Ovary (tissue), 9 donors: ENCODE results near the gene BEND7. TPM values are rescaled to one million over a fixed set of nuclear protein-coding genes. Genes with fewer than 3 reads are reported as not detected.
"Not testable (repeated sequence)": the region's sequence is repeated elsewhere in the genome, so short reads cannot be mapped to it uniquely, and the experiment has no call there.

Source experiments
- DNase-seq, 5 donors: peaks; one replicate each; pipeline ENCODE4 v3.0.0-alpha.2; 2019 to 2020
- H3K27ac ChIP-seq, 2 donors: fragments of 200-600 bp; one replicate each; pipeline versions ENCODE4 v1.5.1 to v1.8.0; 2019 to 2022
- H3K27me3 ChIP-seq: fragments of 200-600 bp; one replicate; pipeline ENCODE4 v1.8.0; 2022
- H3K36me3 ChIP-seq: fragments of 200-600 bp; sonication (generic); one replicate; pipeline ENCODE4 v1.5.1; 2019
- H3K4me1 ChIP-seq: one replicate; pipeline ENCODE4 v1.8.1; 2013; ENCODE audit warnings: mild to moderate bottlenecking, moderate library complexity; ENCODE audit not compliant: insufficient read depth
- H3K4me3 ChIP-seq: fragments of 200-600 bp; sonication (generic); one replicate; pipeline ENCODE4 v1.5.1; 2017
- H3K9me3 ChIP-seq, 2 donors: fragments of 200-600 bp in 1 of 2; sonication (generic) in 1 of 2; one replicate each; pipeline versions ENCODE4 v1.5.1 to v1.8.1; 2013 to 2019; ENCODE audit warnings: mild to moderate bottlenecking in 1 of 2, moderate library complexity in 1 of 2
- EP300 ChIP-seq: sonication (generic); formaldehyde crosslinking; IDR thresholded peaks from one replicate; pipeline ENCODE4 v1.6.1; 2017; ENCODE audit warnings: antibody characterized with exemption
- POLR2A ChIP-seq: fragments of 450-650 bp; IDR thresholded peaks from one replicate; pipeline ENCODE4 v1.6.1; 2017; ENCODE audit warnings: antibody characterized with exemption, mild to moderate bottlenecking, moderate library complexity
- WGBS, 3 donors: extraction: QIAGEN DNeasy Blood & Tissue Kit in 1 of 3; methylation state at CpG; one replicate each; pipeline versions ENCODE4 v1.1.5 to v1.1.7; 2013 to 2017; 5-methylcytosine and 5-hydroxymethylcytosine counted together
- intact Hi-C, 4 donors: fragments of 100-400 bp; cut with DNase I; formaldehyde crosslinking; loops; one replicate each; pipeline versions ENCODE4 v1.11.0 to v1.15.1; 2022 to 2023
- polyA plus RNA-seq, 2 donors: library from polyadenylated mRNA; stranded (reverse); fragments of 200-250 nt in 1 of 2; fragments of 350-450 nt in 1 of 2; fragmentation: Illumina TruSeq in 1 of 2; extraction: RNeasy Lipid Tissue Mini Kit (QIAGEN cat#74804) in 1 of 2; gene quantifications; one replicate each; pipeline ENCODE4 v1.2.3, GENCODE V29; 2013 to 2014
- total RNA-seq, 7 donors: library from RNA; depleted of rRNA in 2 of 7; stranded (reverse); fragments of >200 nt in 2 of 7; fragmentation: NEBNext Ultra II Directional in 3 of 7; extraction: Animal tissue kit (Norgen Biotek cat#: 25700) in 3 of 7; gene quantifications; one replicate each; pipeline versions ENCODE4 v1.1.0 to v1.2.4, GENCODE V29; 2016 to 2023
- TF ChIP-seq, protein P1 (sequence below), 3 donors: fragments of 450-650 bp in 2 of 3; fragments of 200-600 bp in 1 of 3; IDR thresholded peaks; one replicate each; pipeline versions ENCODE4 v1.5.1 to v1.8.0; 2016 to 2022; ENCODE audit warnings: antibody characterized with exemption in 3 of 3, mild to moderate bottlenecking in 1 of 3
- donor health status: DM: no; HTN: no; CAD: no; lungs with moderate emphysema.
- donor health status: DM: no; HTN: no; CAD: no.
- donor health status: Bipolar disorder and iron deficiency.
- donor health status: DM: yes; HTN: yes; CAD: no.
- donor health status: DM: no; HTN: no; CAD: no.
- donor health status: DM: yes; HTN: yes; CAD: no.

The BEND7 gene
- total and polyA plus RNA-seq, 9 donors = 9.9 to 34.7 (median 19.8) TPM

DNA sequence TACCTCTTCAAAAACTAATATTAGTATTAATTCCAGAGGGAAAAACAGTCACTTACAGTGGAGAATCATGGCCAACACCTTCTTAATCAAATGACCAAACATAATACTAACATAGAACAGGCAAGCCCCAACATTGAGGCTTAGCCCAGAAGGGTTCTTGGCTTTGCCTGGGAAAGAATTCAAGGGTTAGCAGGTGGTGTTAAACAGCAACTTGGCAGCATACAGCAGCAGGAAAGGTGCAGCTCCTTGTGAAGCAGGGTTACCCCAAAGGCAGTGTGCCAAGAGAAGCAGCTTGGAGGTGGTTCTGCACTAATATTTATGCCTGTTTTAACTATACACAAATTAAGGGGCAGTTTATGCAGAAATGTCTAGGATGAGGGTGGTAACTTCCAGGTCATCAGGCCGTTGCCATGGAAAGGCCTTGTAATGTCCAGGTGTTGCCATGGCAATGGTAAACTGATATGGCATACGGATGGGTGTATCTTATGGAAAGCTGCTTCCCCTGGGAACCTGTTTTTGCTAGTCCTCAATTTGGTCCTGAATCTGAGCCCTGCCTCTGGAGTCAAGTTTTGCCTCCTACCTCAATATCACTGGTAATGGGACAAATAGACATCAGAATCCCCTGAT lies 27.2 kb upstream of the BEND7 start:
- no peaks in the 10 kb centered on the region for H3K9me3 ChIP-seq
- H3K36me3 ChIP-seq = no peaks in the 10 kb centered on the region
- H3K4me1 ChIP-seq = no peaks in the 10 kb centered on the region
- intact Hi-C loops = no loop called here
- WGBS, 3 donors = 56 to 65% (median 61%) methylated on average over 2 of the region's 2 CpGs
- TF ChIP-seq, protein P1, sequence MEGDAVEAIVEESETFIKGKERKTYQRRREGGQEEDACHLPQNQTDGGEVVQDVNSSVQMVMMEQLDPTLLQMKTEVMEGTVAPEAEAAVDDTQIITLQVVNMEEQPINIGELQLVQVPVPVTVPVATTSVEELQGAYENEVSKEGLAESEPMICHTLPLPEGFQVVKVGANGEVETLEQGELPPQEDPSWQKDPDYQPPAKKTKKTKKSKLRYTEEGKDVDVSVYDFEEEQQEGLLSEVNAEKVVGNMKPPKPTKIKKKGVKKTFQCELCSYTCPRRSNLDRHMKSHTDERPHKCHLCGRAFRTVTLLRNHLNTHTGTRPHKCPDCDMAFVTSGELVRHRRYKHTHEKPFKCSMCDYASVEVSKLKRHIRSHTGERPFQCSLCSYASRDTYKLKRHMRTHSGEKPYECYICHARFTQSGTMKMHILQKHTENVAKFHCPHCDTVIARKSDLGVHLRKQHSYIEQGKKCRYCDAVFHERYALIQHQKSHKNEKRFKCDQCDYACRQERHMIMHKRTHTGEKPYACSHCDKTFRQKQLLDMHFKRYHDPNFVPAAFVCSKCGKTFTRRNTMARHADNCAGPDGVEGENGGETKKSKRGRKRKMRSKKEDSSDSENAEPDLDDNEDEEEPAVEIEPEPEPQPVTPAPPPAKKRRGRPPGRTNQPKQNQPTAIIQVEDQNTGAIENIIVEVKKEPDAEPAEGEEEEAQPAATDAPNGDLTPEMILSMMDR (IDR thresholded peaks at IDR 0.05) = no peak
- no peak for TF ChIP-seq POLR2A
- no peak for TF ChIP-seq EP300
- H3K27me3 ChIP-seq = no peaks in the 10 kb centered on the region
- H3K27ac ChIP-seq = no peak overlapping the region
- H3K4me3 ChIP-seq = no peak overlapping the region
- no peak for DNase-seq

DNA sequence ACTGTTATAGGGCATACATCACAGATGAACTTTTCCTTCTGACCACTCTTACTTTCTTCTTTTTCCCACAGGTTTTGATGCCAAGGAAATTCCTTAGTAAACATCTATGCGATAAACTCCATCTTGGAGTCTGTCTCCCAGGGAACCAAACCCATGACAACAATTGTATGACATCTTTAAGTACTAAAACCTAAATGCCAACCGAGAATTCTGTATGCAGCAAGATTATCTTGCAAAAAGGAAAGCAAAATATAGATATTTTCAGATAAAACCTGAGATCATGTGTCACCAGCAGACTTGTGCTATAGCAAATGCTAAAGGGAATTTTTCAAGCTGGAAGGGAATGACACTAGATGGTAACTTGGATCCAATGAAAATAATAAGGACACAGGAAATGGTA lies 22.0 kb upstream of the BEND7 start:
- Histone ChIP-seq H3K9me3 (no peaks in the 10 kb centered on the region), H3K27me3 (no peaks in the 10 kb centered on the region), H3K36me3 (no peaks in the 10 kb centered on the region), H3K4me1 (no peaks in the 10 kb centered on the region), H3K27ac (no peak overlapping the region), H3K4me3 (no peak overlapping the region)
- intact Hi-C loops = no loop called here
- TF ChIP-seq, protein P1 (IDR thresholded peaks at IDR 0.05) = no peak
- TF ChIP-seq POLR2A = no peak
- no peak for TF ChIP-seq EP300
- 80 to 87% (median 86%) methylated on average over 2 of the region's 2 CpGs for WGBS, 3 donors
- DNase-seq = no peak

- Histone ChIP-seq H3K27me3 (no peaks in the 10 kb centered on the region), H3K4me1 (no peaks in the 10 kb centered on the region), H3K36me3 (no peaks in the 10 kb centered on the region), H3K4me3 (no peak overlapping the region), H3K9me3 (no peaks in the 10 kb centered on the region), H3K27ac (no peak overlapping the region)
- 81 to 85% (median 83%) methylated on average over 5 of the region's 5 CpGs for WGBS, 3 donors
- intact Hi-C loops = no loop called here
- DNase-seq = no peak
- no peak for TF ChIP-seq POLR2A
- TF ChIP-seq, protein P1 (IDR thresholded peaks at IDR 0.05) = no peak
- TF ChIP-seq EP300 = no peak
These were observed 13.7 kb upstream of the BEND7 start for GRCh38 chr10:13542533-13542932.

DNA sequence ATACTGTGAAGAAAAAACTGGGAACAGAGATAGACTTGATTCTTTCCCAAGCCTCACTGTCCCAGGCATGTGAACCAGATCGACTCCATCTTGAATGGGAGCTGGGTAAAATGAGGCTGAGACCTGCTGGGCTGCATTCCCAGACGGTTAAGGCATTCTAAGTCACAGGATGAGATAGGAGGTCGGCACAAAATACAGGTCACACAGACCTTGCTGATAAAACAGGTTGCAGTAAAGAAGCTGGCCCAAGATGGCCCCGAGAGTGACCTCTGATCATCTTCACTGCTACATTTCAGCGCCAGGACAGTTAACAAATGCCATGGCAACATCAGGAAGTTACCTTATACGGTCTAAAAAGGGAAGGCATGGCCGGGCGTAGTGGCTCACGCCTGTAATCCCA lies 9.2 kb upstream of the BEND7 start:
- H3K36me3 ChIP-seq, H3K9me3 ChIP-seq, H3K27ac ChIP-seq, intact Hi-C loops, DNase-seq, H3K27me3 ChIP-seq, H3K4me1 ChIP-seq, H3K4me3 ChIP-seq: not testable (repeated sequence)
- WGBS, 3 donors = 57 to 68% (median 58%) methylated on average over 9 of the region's 9 CpGs

DNA sequence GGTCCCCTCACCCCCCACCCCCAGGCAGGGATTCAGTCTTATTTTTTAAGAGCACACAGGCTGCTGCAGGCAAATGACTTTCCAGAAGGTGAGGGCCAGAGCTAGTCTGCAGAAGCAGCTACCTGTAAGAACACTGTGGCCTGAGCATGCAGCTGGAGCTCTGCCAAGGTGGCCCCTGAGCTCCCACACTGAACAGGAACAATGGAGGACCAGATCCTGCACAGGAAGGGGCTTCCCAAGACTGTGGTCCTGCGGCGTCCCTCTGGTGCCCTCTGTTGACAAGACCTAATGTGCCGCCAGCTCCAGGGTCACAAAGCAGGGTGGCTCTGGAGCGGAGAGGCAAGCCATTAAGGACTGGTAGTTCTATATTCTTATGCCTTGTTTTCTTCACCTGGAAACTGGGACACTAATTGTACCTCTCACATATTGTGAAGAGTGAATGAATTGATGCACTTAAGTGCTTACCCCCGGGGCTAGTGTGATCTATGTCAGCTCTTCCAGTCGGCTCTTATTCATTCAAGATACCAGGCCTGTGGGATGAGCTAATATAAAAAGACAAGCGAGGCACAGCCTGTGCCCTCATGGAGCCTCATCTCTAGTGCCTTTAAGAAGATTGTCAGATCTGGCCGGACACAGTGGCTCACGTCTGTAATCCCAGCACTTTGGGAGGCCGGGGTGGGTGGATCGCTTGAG lies 8.0 kb upstream of the BEND7 start:
- Histone ChIP-seq H3K9me3 (no peaks in the 10 kb centered on the region), H3K4me1 (no peaks in the 10 kb centered on the region), H3K4me3 (no peak overlapping the region), H3K27me3 (no peaks in the 10 kb centered on the region), H3K36me3 (no peaks in the 10 kb centered on the region), H3K27ac (no peak overlapping the region)
- DNase-seq = peak in 2 of 5 donors; percentile 27 to 35
- TF ChIP-seq EP300 = no peak
- TF ChIP-seq, protein P1 (IDR thresholded peaks at IDR 0.05) = no peak
- no peak for TF ChIP-seq POLR2A
- intact Hi-C loops = no loop called here
- WGBS, 3 donors = 50 to 54% (median 54%) methylated on average over 11 of the region's 11 CpGs
